Thoracic aorta (tissue), 2 donors: ENCODE measurements around the gene LAMA4. TPM values are rescaled to one million over a fixed set of nuclear protein-coding genes. Genes with fewer than 3 reads are reported as not detected.

ENCODE experiments used
- ATAC-seq: fragments of 150-250 bp; one replicate; pipeline ENCODE4 v1.8.0; 2017; ENCODE audit warnings: low read depth; ENCODE audit not compliant: insufficient number of reproducible peaks, low FRiP score
- DNase-seq: peaks from one replicate; pipeline ENCODE4 v3.0.0-alpha.2; 2020; ENCODE audit warnings: low spot score
- H3K27ac ChIP-seq, 2 donors: fragments of 200-600 bp; sonication (generic); 1 replicate in 1 of 2; 2 replicates in 1 of 2; pipeline ENCODE4 v1.5.1; 2016; ENCODE audit warnings: mild to moderate bottlenecking in 2 of 2, moderate library complexity in 2 of 2
- H3K27me3 ChIP-seq: fragments of 200-600 bp; sonication (generic); replicated peaks from 2 replicates; pipeline ENCODE4 v1.6.0; 2016; ENCODE audit warnings: mild to moderate bottlenecking; ENCODE audit not compliant: insufficient read depth
- H3K36me3 ChIP-seq: fragments of 200-600 bp; sonication (generic); one replicate; pipeline ENCODE4 v1.5.1; 2016
- H3K4me1 ChIP-seq, 2 donors: fragments of 200-600 bp; sonication (generic); 1 replicate in 1 of 2; 2 replicates in 1 of 2; pipeline versions ENCODE4 v1.5.1 to v1.6.0; 2016; ENCODE audit warnings: low read depth in 2 of 2, mild to moderate bottlenecking in 1 of 2; ENCODE audit not compliant: control insufficient read depth in 1 of 2
- H3K4me3 ChIP-seq: fragments of 200-600 bp; sonication (generic); 2 replicates; pipeline ENCODE4 v1.5.1; 2016; ENCODE audit warnings: mild to moderate bottlenecking
- H3K9me3 ChIP-seq: fragments of 200-600 bp; sonication (generic); 2 replicates; pipeline ENCODE4 v1.5.1; 2016
- CTCF ChIP-seq: fragments of 200-600 bp; sonication (generic); IDR thresholded peaks from one replicate; pipeline ENCODE4 v1.5.1; 2019; ENCODE audit warnings: antibody characterized with exemption
- total RNA-seq, 2 donors: library from RNA; depleted of rRNA; stranded (reverse); fragments of >200 nt; gene quantifications; one replicate each; pipeline versions ENCODE4 v1.1.0 to v1.2.3, GENCODE V29; 2016

LAMA4 gene
- total RNA-seq, 2 donors from 2014 or later = 34.9 to 66.7 TPM

- Histone ChIP-seq H3K36me3 (peaks cover 6% of the 10 kb centered on the region), H3K4me1 (no peaks in the 10 kb centered on the region), H3K27ac (no peak overlapping the region), H3K9me3 (no peaks in the 10 kb centered on the region), H3K27me3 (no peaks in the 10 kb centered on the region), H3K4me3 (no peak overlapping the region)
- ATAC-seq (no peak), DNase-seq (no peak)
- no peak for TF ChIP-seq CTCF
Observed at GRCh38 chr6:112160745-112161144, 93.6 kb downstream of the LAMA4 start.

DNA sequence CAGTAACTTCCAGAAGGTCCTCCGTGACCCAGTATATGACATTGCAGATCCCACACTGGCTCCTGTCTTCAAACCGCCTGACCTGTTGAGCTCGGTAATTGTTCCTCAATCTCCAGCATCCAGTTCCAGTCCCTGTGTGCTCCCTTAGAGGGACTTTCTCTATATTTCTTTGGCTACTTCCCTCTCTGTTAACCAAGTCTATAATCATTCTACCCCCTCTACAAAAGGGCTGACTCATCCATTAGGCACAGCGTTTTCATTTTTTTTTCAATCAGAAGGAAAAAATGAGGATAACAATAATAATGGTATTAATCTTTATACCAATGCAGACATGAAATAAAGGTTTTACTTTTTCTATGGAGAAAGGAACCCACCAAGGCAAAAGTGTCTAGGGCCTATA lies 97.7 kb downstream of the LAMA4 start:
- H3K4me3 ChIP-seq = no peak overlapping the region
- no peak for TF ChIP-seq CTCF
- H3K27ac ChIP-seq = no peak overlapping the region
- no peaks in the 10 kb centered on the region for H3K4me1 ChIP-seq
- ATAC-seq = no peak
- no peak for DNase-seq
- H3K9me3 ChIP-seq = no peaks in the 10 kb centered on the region
- no peaks in the 10 kb centered on the region for H3K36me3 ChIP-seq
- no peaks in the 10 kb centered on the region for H3K27me3 ChIP-seq

GRCh38 chr6:112155886-112156285 lies 98.5 kb downstream of the LAMA4 start:
- Histone ChIP-seq H3K4me1 (no peaks in the 10 kb centered on the region), H3K27ac (no peak overlapping the region), H3K36me3 (no peaks in the 10 kb centered on the region), H3K9me3 (no peaks in the 10 kb centered on the region), H3K27me3 (no peaks in the 10 kb centered on the region), H3K4me3 (no peak overlapping the region)
- ATAC-seq (no peak), DNase-seq (no peak)
- TF ChIP-seq CTCF = no peak

GRCh38 chr6:112154711-112155110 lies 99.7 kb downstream of the LAMA4 start:
- ATAC-seq = no peak
- H3K36me3 ChIP-seq = no peaks in the 10 kb centered on the region
- no peak for DNase-seq
- H3K9me3 ChIP-seq = no peaks in the 10 kb centered on the region
- H3K4me3 ChIP-seq = no peak overlapping the region
- no peak overlapping the region for H3K27ac ChIP-seq
- no peak for TF ChIP-seq CTCF
- no peaks in the 10 kb centered on the region for H3K4me1 ChIP-seq
- no peaks in the 10 kb centered on the region for H3K27me3 ChIP-seq

DNA sequence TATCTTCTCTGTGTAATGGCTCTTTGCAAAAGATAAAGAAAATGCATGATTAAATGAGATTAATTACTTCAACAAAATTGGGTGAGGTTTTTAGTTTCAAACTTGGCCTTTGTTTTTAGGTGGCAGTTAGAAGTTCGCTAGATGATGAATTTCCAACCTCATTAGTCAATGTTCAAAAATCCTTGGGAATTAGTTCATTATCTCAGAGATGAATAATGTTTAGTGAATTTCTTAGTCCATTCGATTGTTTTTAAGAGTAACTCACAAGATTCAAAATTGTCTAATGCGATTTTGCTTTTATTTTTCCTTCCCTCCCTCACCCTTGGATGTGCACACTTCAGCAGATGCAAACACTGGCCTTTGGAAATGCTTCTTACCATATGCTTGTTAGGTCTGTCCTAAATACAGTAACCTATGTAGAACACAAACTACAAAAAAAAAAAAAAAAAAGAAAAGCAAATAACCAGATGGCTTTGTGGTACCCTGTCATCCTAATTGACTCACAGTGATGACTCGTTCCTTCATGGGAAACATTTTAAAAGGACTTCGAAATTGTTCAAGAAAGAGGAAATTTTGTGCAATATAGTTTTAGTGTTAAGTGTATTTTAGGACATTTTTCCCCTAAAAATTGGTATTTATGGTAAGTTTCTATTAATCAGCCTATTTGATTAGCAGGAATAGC lies 100.3 kb downstream of the LAMA4 start:
- no peaks in the 10 kb centered on the region for H3K9me3 ChIP-seq
- no peak overlapping the region for H3K27ac ChIP-seq
- TF ChIP-seq CTCF = no peak
- DNase-seq = no peak
- H3K4me1 ChIP-seq = no peaks in the 10 kb centered on the region
- H3K36me3 ChIP-seq = no peaks in the 10 kb centered on the region
- no peak for ATAC-seq
- H3K27me3 ChIP-seq = no peaks in the 10 kb centered on the region
- no peak overlapping the region for H3K4me3 ChIP-seq
